Measurements from ENCODE around the gene PRKN.

DNA sequence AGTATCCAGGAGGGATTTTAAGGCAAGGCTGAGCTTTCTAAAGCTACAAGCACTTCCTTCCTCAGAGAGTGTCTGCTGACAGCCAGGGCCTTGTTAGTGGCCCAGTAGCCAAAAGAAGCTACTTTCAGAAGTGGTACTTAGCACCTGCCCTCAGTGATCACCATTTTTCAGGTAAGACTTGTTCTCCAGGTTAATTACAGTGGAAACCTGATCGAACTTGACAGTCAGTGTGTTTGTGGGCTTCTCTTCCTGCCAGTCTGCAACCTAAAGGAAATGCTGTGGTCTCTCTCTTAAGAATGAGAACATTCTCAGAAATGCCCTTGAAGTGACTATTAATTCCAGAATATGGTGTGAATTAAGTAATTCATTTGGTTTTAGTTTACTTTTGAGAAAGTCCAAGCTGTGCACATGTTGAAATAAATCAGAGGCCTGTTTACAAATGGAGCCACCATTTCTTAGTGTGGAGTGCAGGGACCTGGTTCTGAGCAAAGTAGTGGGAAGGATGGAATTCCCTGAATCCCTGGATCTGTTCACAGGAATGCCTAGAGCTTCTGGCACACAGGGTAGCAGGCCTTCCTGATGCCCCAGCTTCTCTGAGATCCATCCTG, 1268.5 kb downstream of the PRKN start:
- TF ChIP-seq, protein P1, sequence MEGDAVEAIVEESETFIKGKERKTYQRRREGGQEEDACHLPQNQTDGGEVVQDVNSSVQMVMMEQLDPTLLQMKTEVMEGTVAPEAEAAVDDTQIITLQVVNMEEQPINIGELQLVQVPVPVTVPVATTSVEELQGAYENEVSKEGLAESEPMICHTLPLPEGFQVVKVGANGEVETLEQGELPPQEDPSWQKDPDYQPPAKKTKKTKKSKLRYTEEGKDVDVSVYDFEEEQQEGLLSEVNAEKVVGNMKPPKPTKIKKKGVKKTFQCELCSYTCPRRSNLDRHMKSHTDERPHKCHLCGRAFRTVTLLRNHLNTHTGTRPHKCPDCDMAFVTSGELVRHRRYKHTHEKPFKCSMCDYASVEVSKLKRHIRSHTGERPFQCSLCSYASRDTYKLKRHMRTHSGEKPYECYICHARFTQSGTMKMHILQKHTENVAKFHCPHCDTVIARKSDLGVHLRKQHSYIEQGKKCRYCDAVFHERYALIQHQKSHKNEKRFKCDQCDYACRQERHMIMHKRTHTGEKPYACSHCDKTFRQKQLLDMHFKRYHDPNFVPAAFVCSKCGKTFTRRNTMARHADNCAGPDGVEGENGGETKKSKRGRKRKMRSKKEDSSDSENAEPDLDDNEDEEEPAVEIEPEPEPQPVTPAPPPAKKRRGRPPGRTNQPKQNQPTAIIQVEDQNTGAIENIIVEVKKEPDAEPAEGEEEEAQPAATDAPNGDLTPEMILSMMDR (IDR thresholded peaks at IDR 0.05) = no peak
- TF ChIP-seq POLR2A (IDR thresholded peaks at IDR 0.05) = no peak

Measured in thyroid gland (tissue), 4 donors.